ENCODE measurements around the gene NUP210L. TPM values are rescaled to one million over a fixed set of nuclear protein-coding genes. Genes with fewer than 3 reads are reported as not detected.
A peak's percentile ranks its signal among the peaks of the same experiment; 100 is the strongest.

The NUP210L gene
- total and polyA plus RNA-seq, 9 donors: 0.07 to 0.10 TPM; not detected in 7

- intact Hi-C loops (cut with DNase I): no loop called here
- DNase-seq: no peak
- H3K4me3 ChIP-seq: no peak overlapping the region
- H3K27ac ChIP-seq: no peak overlapping the region
- no peaks in the 10 kb centered on the region for H3K27me3 ChIP-seq
- H3K36me3 ChIP-seq: no peaks in the 10 kb centered on the region
- H3K9me3 ChIP-seq: no peaks in the 10 kb centered on the region
- H3K4me1 ChIP-seq (ENCODE audit: insufficient read depth): peaks cover 7% of the 10 kb centered on the region
- 84 to 90% (median 84%) methylated on average over 11 of the region's 11 CpGs for WGBS, 3 donors
- TF ChIP-seq EP300 (IDR thresholded peaks at IDR 0.05) (no peak), POLR2A (IDR thresholded peaks at IDR 0.05) (no peak)
- TF ChIP-seq, protein P1, sequence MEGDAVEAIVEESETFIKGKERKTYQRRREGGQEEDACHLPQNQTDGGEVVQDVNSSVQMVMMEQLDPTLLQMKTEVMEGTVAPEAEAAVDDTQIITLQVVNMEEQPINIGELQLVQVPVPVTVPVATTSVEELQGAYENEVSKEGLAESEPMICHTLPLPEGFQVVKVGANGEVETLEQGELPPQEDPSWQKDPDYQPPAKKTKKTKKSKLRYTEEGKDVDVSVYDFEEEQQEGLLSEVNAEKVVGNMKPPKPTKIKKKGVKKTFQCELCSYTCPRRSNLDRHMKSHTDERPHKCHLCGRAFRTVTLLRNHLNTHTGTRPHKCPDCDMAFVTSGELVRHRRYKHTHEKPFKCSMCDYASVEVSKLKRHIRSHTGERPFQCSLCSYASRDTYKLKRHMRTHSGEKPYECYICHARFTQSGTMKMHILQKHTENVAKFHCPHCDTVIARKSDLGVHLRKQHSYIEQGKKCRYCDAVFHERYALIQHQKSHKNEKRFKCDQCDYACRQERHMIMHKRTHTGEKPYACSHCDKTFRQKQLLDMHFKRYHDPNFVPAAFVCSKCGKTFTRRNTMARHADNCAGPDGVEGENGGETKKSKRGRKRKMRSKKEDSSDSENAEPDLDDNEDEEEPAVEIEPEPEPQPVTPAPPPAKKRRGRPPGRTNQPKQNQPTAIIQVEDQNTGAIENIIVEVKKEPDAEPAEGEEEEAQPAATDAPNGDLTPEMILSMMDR (IDR thresholded peaks at IDR 0.05): no peak
These were observed 159.2 kb downstream of the NUP210L start for GRCh38 chr1:153995640-153996039.

DNA sequence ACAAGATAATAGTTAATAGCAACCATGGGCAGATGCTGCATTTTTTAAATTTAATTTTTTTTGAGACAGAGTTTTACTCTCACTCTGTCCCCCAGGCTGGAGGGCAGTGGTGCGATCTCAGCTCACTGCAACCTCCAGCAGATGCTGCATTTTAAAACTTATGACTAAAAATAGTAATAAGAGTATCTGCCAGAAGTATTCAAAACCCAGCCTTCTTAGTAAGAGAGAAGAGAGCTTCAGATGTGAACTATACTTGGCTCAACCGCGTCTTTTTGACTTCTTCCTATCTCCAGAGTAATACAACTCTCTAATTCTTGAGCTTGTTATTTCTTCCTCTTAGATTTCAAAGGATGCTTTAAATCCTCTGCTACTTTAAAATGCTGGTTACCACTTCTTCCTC lies 159.7 kb downstream of the NUP210L start:
- WGBS, 3 donors: 11 to 19% (median 18%) methylated on average over 3 of the region's 3 CpGs
- Histone ChIP-seq H3K9me3 (no peaks in the 10 kb centered on the region), H3K27me3 (no peaks in the 10 kb centered on the region), H3K4me1 (ENCODE audit: insufficient read depth) (peaks cover 7% of the 10 kb centered on the region), H3K27ac (no peak overlapping the region), H3K4me3 (no peak overlapping the region), H3K36me3 (no peaks in the 10 kb centered on the region)
- TF ChIP-seq EP300 (IDR thresholded peaks at IDR 0.05) (no peak), POLR2A (IDR thresholded peaks at IDR 0.05) (no peak)
- TF ChIP-seq, protein P1 (IDR thresholded peaks at IDR 0.05): no peak
- DNase-seq: no peak
- intact Hi-C loops (cut with DNase I): no loop called here

DNA sequence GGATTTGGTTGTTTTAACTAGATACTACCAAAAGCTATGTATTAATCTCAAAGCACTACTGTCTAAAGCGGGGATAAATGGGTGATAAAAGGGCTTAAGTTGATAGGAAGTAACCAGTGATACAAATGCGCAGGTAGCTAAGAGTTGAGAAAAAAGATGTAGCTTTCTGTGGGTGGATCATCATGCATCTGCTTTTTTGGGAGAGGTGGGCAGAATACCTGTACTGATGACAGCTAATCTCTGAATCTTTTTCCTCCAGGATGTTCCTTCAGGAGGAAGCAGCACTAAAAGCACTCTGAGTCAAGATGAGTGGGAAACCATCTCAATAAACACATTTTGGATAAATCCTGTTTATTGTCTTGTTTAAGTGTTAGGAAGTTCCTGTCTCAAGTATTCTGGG lies 163.1 kb downstream of the NUP210L start:
- no peak for DNase-seq
- Histone ChIP-seq H3K36me3 (no peaks in the 10 kb centered on the region), H3K4me1 (ENCODE audit: insufficient read depth) (peaks cover 10% of the 10 kb centered on the region), H3K9me3 (no peaks in the 10 kb centered on the region), H3K27ac (peak overlapping the region in 1 of 2 donors; percentile 85), H3K27me3 (no peaks in the 10 kb centered on the region), H3K4me3 (peak overlapping the region; percentile 83)
- intact Hi-C loops (cut with DNase I): no loop called here
- 86 to 94% (median 87%) methylated on average over 2 of the region's 2 CpGs for WGBS, 3 donors
- TF ChIP-seq POLR2A (IDR thresholded peaks at IDR 0.05) (no peak), EP300 (IDR thresholded peaks at IDR 0.05) (no peak)
- TF ChIP-seq, protein P1 (IDR thresholded peaks at IDR 0.05): no peak

DNA sequence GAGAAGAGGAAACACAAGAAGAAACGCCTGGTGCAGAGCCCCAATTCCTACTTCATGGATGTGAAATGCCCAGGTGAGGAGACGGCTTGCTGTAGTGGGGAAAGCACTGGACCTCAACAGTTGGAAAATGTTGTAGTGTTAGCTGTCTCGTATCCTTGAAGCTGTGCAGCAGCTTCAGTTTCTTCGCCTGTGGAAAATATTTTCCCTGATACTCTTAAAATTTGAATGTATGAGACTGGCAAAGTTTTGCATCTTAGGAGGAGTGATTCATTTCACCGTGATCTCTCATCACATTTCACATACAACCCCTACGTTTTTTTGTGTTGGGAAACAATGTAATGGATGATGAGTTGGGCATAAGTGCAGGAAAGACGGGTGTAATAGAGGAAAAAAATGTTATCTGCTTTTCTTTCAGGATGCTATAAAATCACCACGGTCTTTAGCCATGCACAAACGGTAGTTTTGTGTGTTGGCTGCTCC lies 163.7 kb downstream of the NUP210L start:
- WGBS, 3 donors: 2 to 11% (median 2%) methylated on average over 9 of the region's 9 CpGs
- DNase-seq: no peak
- intact Hi-C loops (cut with DNase I): no loop called here
- peak overlapping the region; percentile 58 to 85 for H3K27ac ChIP-seq
- no peaks in the 10 kb centered on the region for H3K27me3 ChIP-seq
- H3K9me3 ChIP-seq: no peaks in the 10 kb centered on the region
- H3K4me1 ChIP-seq (ENCODE audit: insufficient read depth): peaks cover 10% of the 10 kb centered on the region
- H3K36me3 ChIP-seq: no peaks in the 10 kb centered on the region
- TF ChIP-seq, protein P1 (IDR thresholded peaks at IDR 0.05): peak in 1 of 3 donors; percentile 4
- no peak for TF ChIP-seq EP300 (IDR thresholded peaks at IDR 0.05)
- TF ChIP-seq POLR2A (IDR thresholded peaks at IDR 0.05): no peak
- H3K4me3 ChIP-seq: peak overlapping the region; percentile 83
